Epithelial cell of proximal tubule (primary cell): ENCODE data around the gene RIPK4. TPM values are rescaled to one million over a fixed set of nuclear protein-coding genes. Genes with fewer than 3 reads are reported as not detected.

ENCODE experiments used
- DNase-seq: peaks from one replicate; pipeline ENCODE4 v3.0.0-alpha.2; 2011; ENCODE audit warnings: low read depth
- H3K4me3 ChIP-seq: 2 replicates; pipeline ENCODE4 v1.5.1; 2011; ENCODE audit warnings: low read depth, mild to moderate bottlenecking, low read length
- CTCF ChIP-seq: conservative IDR thresholded peaks from 2 replicates; pipeline ENCODE4 v1.5.1; 2012; ENCODE audit warnings: low read depth, mild to moderate bottlenecking, low read length
- total RNA-seq: library from RNA; depleted of rRNA; stranded (reverse); fragments of >200 nt; gene quantifications from 2 replicates; pipeline ENCODE4 v1.2.3, GENCODE V29; 2015

Gene RIPK4
- total RNA-seq, 1 donor from 2014 or later, result 20.2 TPM

GRCh38 chr21:41712201-41712600 lies 54.7 kb downstream of the RIPK4 start:
- no peak overlapping the region for H3K4me3 ChIP-seq
- DNase-seq, result no peak
- TF ChIP-seq CTCF, result no peak

DNA sequence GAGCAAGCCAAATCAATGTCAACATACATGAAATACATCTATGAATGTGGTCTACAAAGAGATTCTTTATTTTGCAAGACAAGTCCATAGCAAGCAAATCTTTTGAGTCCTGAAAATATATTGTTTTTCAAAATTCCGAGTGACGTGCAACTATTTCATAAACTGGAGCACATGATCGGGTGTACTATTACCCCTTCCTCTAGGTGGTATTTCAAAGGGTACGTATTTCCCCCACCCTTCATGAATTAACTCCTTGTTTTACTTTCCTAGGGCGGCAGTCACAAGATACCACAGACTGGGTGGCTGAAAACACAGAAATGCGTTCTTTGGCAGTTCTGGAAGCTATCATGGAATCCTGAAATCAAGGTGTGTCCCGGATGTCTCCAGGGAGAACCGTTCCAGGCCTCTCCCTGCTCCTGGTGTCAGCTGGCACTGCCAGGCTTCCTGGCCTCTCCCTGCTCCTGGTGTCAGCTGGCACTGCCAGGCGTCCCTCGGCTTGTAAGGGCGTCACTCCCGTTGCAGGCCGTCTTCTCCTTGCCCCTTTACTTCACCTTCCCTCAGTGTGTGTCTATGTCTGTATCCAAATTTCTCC lies 55.3 kb downstream of the RIPK4 start:
- DNase-seq, result no peak
- no peak for TF ChIP-seq CTCF
- H3K4me3 ChIP-seq, result no peak overlapping the region

DNA sequence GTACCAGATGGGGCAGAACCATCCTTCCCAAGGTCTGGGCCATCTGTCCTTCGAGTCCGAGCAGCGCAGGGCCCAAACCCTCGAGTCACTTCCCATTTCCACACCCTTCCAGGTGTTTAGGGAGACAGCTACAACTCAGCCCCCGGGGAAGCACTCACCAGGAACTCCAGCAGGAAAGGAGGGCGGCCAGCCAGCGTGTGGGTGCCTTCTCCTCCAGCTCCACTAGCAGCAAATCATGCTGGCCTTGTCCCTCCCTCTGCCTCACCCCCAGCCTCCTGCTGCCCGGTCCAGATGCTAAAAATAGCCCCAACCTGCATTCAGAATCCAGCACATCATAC lies 56.1 kb downstream of the RIPK4 start:
- H3K4me3 ChIP-seq, result no peak overlapping the region
- TF ChIP-seq CTCF, result no peak
- no peak for DNase-seq

DNA sequence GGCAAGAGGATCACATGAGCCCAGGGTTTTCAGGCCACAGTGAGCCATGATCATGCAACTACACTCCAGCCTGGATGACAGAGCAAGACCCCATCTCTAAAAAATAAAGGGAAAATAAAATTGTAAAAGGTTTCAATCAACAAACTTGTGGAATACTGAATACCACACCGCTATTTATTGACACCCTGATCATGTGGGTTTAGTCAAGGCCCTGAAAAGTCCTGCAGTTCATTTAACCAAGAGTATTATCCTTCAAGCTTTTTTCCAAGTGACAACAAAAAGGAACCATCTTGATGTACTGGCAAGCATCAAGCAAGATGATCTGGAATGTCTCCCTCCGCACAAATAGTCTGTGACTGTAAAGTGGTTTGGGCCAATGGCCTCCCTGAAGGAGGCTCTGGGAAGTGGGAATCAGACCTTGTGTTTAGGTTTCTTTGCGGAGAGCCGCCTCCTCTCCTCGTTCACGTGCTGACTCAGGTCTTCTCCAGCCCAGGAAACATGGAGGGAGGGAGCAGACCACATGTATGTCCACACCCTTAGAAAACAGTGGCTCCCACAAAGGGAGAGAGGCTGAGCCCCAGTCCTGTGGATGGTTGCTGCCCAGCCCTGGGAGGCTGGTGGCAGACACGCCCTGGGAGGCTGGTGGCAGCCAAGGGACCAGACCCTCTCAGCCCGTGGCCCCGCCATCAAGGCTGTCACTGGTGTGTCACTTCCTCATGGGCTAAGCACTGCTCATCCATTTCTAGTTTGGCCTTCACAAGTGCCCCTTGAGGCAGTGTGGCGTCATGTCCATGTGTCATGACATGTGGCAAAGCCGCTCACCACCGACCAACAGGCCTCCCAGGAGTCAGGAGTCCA lies 56.7 kb downstream of the RIPK4 start:
- no peak overlapping the region for H3K4me3 ChIP-seq
- no peak for DNase-seq
- no peak for TF ChIP-seq CTCF

GRCh38 chr21:41709166-41709565 lies 57.7 kb downstream of the RIPK4 start:
- no peak for DNase-seq
- TF ChIP-seq CTCF, result no peak
- no peak overlapping the region for H3K4me3 ChIP-seq

DNA sequence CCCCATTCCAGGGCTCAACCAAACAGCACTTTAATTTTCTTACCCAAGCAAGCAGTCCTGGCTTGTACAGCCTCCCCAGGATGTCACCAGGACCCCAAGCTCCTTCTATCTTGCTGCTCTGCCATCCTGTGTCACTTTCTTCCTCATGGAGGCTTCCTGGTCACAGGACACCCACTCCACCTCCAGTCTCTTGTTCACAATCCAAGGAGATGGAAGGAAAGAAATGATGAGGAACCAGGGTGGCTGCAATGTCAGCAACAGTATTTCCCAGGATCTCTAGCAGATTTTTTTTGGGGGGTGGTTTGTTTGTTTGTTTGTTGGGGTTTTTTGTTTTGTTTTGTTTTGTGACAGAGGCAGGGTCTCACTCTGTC lies 58.9 kb downstream of the RIPK4 start:
- TF ChIP-seq CTCF, result no peak
- DNase-seq, result no peak
- H3K4me3 ChIP-seq, result no peak overlapping the region

- TF ChIP-seq CTCF, result no peak
- H3K4me3 ChIP-seq, result no peak overlapping the region
- DNase-seq, result no peak
Observed at GRCh38 chr21:41707231-41707959, 59.5 kb downstream of the RIPK4 start.
